Neural progenitor cell (in vitro differentiated cells): ENCODE results near the gene VAV3.

Source experiments
- CTCF ChIP-seq: fragments of 200-600 bp; sonication (generic); IDR thresholded peaks from 2 replicates; pipeline ENCODE4 v1.5.1; 2017; ENCODE audit warnings: antibody characterized with exemption, mild to moderate bottlenecking
- EZH2 ChIP-seq: fragments of 200-600 bp; sonication (generic); IDR thresholded peaks from 2 replicates; pipeline ENCODE4 v1.6.1; 2017; ENCODE audit warnings: antibody characterized with exemption, mild to moderate bottlenecking, moderate library complexity
- EZH2phosphoT487 ChIP-seq: fragments of 200-600 bp; sonication (generic); IDR thresholded peaks from 2 replicates; pipeline ENCODE4 v1.6.1; 2017; ENCODE audit warnings: antibody characterized with exemption

GRCh38 chr1:107965110-107965991 is at the start of gene VAV3:
- TF ChIP-seq EZH2 (no peak), EZH2phosphoT487 (peak; percentile 23), CTCF (peak; percentile 44)
